CD4-positive, alpha-beta T cell treated with Interleukin-21 for 1 hour (primary cell): Measurements from ENCODE around the gene OLFM3.

Experiments
- DNase-seq: peaks from one replicate; pipeline ENCODE4 v3.0.0-alpha.2; 2020

OLFM3 gene

GRCh38 chr1:101843160-101843559 lies 153.6 kb downstream of the OLFM3 start:
- DNase-seq = no peak

DNA sequence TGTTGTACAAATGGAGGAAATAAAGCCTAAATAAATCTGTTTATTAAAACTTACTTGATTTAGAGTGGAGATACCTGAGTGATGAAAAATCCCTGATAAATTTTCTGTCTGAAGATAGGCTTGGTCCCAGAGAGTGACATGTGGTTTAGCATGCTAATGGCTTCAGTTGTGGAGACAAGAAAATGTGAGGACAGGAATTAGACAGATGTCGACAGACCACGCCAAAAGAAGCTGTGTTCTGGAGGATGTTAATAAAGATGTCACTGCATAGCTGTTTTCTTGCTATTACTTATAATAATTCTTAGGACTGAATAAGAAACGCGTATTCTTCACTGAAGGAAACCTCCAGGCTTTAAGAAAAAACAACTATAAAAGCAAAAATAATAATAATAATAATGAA lies 154.9 kb downstream of the OLFM3 start:
- DNase-seq = no peak

GRCh38 chr1:101835988-101836387 lies 160.7 kb downstream of the OLFM3 start:
- DNase-seq = no peak

GRCh38 chr1:101833312-101833711 lies 163.4 kb downstream of the OLFM3 start:
- no peak for DNase-seq

GRCh38 chr1:101826416-101826815 lies 170.3 kb downstream of the OLFM3 start:
- no peak for DNase-seq

GRCh38 chr1:101820071-101820470 lies 176.7 kb downstream of the OLFM3 start:
- DNase-seq = no peak

DNA sequence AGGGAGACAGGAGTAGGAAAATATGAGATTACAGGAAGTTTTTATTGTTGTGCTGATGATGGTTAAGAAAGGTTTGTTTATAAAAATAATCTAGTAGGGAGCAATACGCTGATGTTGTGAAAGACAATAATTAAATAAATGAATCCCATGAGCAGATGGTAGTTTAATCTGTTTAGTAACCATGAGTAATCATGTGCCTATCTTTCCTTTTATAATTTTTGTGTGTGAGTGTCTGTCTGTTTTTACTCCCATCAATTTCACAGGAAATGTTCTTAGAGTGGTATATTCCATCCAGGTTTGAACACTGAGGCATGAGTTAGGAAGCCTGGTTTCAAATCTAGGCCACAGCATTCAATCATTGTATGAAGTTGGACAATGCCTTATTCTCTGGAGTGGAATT lies 180.5 kb downstream of the OLFM3 start:
- DNase-seq = no peak

GRCh38 chr1:101798417-101798816 lies 198.3 kb downstream of the OLFM3 start:
- DNase-seq = no peak

DNA sequence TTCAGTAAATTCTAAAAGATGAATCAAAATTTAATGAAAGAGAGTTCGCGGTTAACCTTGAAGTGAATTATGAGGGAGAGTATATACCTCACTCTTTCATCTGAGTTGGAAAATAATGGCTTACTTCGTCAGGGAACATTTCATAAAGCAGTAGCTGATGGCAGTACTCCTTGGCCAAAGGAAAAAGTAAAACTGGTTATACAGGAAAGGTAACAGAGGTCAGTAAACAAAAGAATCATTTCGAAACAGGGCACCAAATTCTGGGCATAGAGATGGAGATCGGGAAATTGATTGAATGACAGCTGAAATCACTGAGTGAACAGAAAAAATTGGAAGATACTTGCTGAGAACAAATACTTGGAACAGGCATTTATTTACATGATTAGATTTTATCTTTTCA lies 199.0 kb downstream of the OLFM3 start:
- DNase-seq = no peak

DNA sequence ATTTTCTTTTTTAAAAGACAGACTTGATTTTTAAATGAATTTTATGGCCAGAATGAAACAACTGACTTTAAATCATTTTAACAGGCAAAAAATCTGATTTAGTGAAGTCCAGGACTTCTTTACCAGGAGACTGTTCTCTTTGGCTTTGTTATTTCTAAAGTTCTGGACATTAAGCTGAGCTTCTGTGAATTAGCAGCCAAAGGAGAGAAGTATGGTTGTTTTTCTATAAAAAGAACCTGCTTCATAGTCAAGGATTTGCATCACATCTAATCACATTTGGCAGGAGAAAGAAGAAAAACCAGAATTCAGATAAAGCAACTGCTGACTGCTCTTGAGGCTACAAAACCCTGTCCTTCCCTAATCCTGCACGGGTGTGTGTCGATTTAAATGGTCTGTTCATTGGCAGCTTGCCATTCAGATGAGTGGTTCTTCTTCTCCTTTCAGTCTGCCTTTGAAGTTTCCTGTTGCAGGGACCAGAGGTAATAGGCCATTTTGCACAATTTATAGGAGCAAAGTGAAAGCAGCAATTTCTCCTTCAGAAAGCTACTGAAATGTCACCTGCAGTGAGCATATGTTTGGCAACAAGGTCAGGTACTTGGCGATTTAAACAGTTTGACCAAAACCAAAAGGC lies 215.4 kb downstream of the OLFM3 start:
- no peak for DNase-seq

- DNase-seq = no peak
These were observed 227.2 kb downstream of the OLFM3 start for GRCh38 chr1:101769520-101769919.

DNA sequence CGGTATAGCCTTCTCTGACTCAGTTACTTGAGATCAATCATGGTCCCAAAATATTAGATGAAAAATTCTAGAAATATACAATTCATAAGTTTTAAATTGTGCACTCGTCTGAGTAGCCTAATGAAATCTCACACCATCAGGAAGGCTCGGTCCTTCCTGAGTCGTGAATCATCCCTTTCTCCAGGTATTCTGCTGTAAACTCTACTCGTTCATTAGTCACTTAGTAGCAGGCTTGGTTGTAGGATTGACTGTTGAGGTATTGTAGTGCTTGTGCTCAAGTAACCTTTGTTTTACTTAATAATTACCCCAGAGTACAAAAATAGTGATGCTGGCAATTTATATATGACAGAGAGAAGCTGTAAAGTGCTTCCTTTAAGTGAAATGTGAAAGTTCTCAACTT lies 238.7 kb downstream of the OLFM3 start:
- no peak for DNase-seq

DNA sequence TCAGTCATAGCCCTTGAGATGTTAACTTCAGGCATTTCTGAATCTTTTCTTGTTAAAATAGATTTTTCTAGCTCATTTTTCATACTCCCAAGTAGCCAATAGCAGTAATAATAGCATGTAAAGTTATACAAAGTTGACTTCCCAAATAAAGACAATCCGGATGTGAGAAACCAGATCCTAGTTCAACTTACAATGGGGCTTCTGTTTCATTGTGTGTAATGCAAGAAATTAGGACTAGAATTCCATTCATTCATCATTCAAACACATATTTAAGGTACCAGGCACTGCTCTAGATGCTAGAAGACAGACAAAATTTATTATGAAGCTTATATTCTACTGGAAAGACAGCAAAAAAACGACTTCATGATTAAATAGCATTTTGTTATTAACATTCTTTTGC lies 240.3 kb downstream of the OLFM3 start:
- DNase-seq = no peak
